Medulla oblongata (tissue), 1 donor: ENCODE results near the gene LYPD5.
"Not testable (repeated sequence)": the region's sequence is repeated elsewhere in the genome, so short reads cannot be mapped to it uniquely, and the experiment has no call there.

Experiments
- DNase-seq: peaks from one replicate; pipeline ENCODE4 v3.0.0-alpha.2; 2015; ENCODE audit errors: extremely low spot score

The LYPD5 gene

GRCh38 chr19:43802216-43802951 is at the start of gene LYPD5:
Gene LYPD5 (minus strand): TSS chr19:43802447. CDS start chr19:43802380, 67 bp downstream.
- DNase-seq, result no peak

- no peak for DNase-seq
Observed at GRCh38 chr19:43848821-43849220, 46.6 kb upstream of the LYPD5 start.

- no peak for DNase-seq
Observed at GRCh38 chr19:43847884-43848283, 45.6 kb upstream of the LYPD5 start.

- DNase-seq, result no peak
Observed at GRCh38 chr19:43847246-43847645, 45.0 kb upstream of the LYPD5 start.

GRCh38 chr19:43842007-43842406 is 39.8 kb upstream of the LYPD5 start:
- no peak for DNase-seq

GRCh38 chr19:43839139-43839538 is 36.9 kb upstream of the LYPD5 start:
- DNase-seq, result no peak

GRCh38 chr19:43826787-43827754 is 24.8 kb upstream of the LYPD5 start, which contains the start of gene ZNF283:
Gene ZNF283 (plus strand): TSS chr19:43827321. CDS start chr19:43833505, 6,184 bp downstream.
- peak; percentile 94 for DNase-seq

GRCh38 chr19:43824572-43824971 is 22.3 kb upstream of the LYPD5 start:
- not testable (repeated sequence) for DNase-seq

GRCh38 chr19:43823856-43824255 is 21.6 kb upstream of the LYPD5 start:
- not testable (repeated sequence) for DNase-seq

- no peak for DNase-seq
Observed at GRCh38 chr19:43820884-43821215, 18.6 kb upstream of the LYPD5 start.

GRCh38 chr19:43820098-43820883 is 18.0 kb upstream of the LYPD5 start:
- peak; percentile 59 for DNase-seq

GRCh38 chr19:43818500-43818899 is 16.3 kb upstream of the LYPD5 start:
- DNase-seq, result no peak

GRCh38 chr19:43817454-43817853 is 15.2 kb upstream of the LYPD5 start:
- DNase-seq, result not testable (repeated sequence)

- no peak for DNase-seq
Observed at GRCh38 chr19:43814663-43815352, 12.6 kb upstream of the LYPD5 start.

- no peak for DNase-seq
Observed at GRCh38 chr19:43812688-43813087, 10.4 kb upstream of the LYPD5 start.

GRCh38 chr19:43812259-43812658 is 10.0 kb upstream of the LYPD5 start:
- DNase-seq, result no peak

GRCh38 chr19:43811837-43812236 is 9.6 kb upstream of the LYPD5 start:
- DNase-seq, result no peak

GRCh38 chr19:43809762-43810696 is 7.8 kb upstream of the LYPD5 start:
- DNase-seq, result peak; percentile 57

GRCh38 chr19:43807651-43808050 is 5.4 kb upstream of the LYPD5 start:
- DNase-seq, result no peak

GRCh38 chr19:43806848-43807247 is 4.6 kb upstream of the LYPD5 start:
- peak; percentile 12 for DNase-seq
